NCI-H446 treated with DMSO at 0.1 percent for 48 hours (cell line): ENCODE data around the gene ACAT1.
"Not testable (repeated sequence)": the region's sequence is repeated elsewhere in the genome, so short reads cannot be mapped to it uniquely, and the experiment has no call there.

ENCODE experiments used
- DNase-seq: peaks from one replicate; lab custom pipeline; 2025; lab: John Stamatoyannopoulos, UW

ACAT1 gene

DNA sequence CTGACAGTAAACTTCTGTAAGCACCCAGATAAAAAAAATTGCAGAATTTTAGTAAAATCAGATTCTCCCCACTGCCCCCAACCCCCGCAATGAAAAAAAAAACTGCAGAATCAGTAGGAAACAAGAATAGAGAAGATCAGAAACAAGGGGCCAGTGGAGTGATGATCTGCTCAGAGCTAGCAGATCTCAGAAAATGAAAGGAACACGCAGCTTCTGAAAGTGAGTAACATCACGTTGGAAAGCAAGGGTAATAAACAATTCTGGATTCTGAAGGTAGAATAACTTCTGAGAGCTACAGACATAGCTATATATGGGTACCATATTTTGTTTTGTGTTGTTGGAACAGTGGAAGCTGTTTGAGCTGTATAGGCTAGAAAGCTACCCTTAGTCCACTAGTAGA, 23.2 kb downstream of the ACAT1 start:
- DNase-seq = no peak

DNA sequence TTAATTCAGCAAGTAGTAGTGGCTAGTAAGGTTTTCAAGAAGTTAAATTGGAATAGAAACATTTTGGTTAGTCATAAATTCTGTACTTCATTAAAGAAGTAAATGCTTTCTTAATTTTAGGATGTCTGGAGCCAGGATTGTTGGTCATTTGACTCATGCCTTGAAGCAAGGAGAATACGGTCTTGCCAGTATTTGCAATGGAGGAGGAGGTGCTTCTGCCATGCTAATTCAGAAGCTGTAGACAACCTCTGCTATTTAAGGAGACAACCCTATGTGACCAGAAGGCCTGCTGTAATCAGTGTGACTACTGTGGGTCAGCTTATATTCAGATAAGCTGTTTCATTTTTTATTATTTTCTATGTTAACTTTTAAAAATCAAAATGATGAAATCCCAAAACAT, 25.8 kb downstream of the ACAT1 start:
- no peak for DNase-seq

- DNase-seq = no peak
Measured at GRCh38 chr11:108148556-108148955, 27.2 kb downstream of the ACAT1 start.

DNA sequence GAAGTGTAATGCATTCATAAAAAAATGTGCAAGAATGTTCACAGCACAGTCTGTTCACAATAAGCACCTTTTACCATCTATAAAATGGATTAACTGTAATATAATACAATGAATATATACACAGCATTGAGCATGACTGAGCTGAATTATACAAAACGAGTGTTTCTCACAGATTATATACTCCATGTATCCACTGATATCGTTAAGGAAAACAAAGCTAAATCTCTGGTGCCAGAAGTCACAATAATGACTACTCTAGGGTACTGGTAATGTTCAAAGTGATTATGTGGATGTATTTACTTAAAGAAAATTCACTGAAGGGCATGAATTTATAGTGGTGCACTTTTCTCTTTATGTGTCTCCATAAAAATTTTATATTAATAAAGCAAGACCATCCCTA, 33.2 kb downstream of the ACAT1 start:
- DNase-seq = no peak

DNA sequence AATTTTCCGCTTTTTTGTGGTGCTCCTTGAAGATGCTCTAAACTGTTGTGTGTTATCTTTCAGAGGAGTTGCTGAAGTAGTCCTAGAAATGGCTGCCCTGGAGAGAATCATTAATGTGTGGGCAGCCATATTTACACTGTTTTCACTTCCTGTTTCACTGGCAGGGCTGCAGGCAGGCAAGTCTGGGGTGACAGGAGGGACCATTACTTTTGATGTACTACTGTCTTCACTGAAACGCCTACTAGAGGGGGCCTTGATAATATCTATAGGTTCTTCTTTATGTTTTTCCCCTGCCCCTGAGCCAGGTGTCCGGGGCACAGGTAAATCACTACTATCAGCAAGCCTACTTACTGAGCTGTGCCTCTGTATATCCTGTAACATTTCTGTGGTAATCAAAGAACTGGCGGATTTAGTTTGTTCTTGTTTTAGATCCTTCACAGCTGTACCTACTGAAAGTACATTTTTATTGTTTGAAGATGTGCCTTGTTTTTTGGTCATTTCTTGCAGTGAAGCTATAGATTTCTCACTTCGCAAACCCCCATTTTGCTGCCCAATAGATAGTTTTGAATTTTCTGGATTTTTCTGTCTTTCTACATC, 39.7 kb downstream of the ACAT1 start:
- DNase-seq = no peak

DNA sequence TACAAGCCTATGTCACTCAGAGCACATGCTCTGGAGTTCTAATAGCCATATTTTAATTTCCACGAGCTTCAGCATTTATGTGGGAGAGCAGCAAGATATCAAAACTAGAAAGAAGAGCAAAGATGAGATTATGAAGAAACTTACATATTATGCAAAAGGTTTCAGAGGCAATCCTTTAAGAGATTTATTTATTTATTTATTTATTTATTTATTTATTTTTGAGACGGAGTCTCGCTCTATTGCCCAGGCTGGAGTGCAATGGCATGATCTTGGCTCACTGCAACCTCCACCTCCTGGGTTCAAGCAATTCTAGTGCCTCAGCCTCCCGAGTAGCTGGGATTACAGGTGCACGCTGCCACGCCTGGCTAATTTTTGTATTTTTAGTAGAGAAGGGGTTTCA, 41.5 kb downstream of the ACAT1 start:
- DNase-seq = not testable (repeated sequence)

- DNase-seq = no peak
Measured at GRCh38 chr11:108167624-108168023, 46.3 kb downstream of the ACAT1 start.

DNA sequence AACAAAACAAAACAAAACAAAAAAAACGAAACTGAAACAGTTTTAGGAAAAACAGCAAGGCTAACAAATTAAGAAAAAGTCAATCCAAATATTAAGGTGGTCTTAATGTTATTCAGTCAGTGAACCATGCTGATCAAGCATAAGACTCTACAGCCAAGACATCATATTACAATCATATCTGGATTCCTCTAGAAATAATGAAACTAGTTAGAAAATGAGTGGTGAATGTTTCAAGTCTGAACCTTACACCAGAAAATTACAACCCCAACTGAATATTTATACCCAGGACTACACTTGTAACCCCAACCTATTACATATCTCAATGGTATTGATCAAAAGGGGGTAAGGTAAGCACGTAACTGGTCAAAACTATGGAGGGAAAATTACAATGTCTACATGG, 48.8 kb downstream of the ACAT1 start:
- DNase-seq = no peak

GRCh38 chr11:108177570-108177969, 56.2 kb downstream of the ACAT1 start:
- DNase-seq = no peak

DNA sequence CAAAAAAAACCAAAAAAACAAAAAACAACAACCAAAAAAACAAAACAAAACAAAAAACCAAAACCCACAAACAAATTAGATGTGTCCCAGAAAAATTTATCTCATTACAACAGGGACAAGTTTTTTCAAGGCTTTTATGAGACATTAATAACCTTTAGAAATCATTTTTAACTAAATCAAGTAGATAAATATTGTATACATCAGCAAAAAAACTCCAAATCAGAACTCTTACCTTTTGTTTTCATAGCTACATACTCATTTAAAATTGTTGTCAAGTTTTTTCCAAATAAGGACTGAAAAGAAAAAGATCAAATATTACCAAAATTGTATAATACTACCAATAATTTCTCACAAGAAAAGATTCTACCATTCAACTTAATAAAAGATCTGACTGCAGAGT, 72.4 kb downstream of the ACAT1 start:
- DNase-seq = no peak

- DNase-seq = no peak
Measured at GRCh38 chr11:108196901-108197300, 75.5 kb downstream of the ACAT1 start.
